Erythroblast (primary cell): ENCODE measurements around the gene IRS1.

ENCODE experiments used
- DNase-seq, 2 experiments: peaks; one replicate each; lab custom pipeline; 2025; lab: John Stamatoyannopoulos, UW
- GATA1 ChIP-seq: IDR thresholded peaks from 2 replicates; pipeline ENCODE4 v1.6.1; 2011; ENCODE audit warnings: low read depth, mild to moderate bottlenecking, control low read depth, low read length, moderate library complexity
- POLR2A ChIP-seq: IDR thresholded peaks from 2 replicates; pipeline ENCODE4 v1.6.1; 2011; ENCODE audit warnings: mild to moderate bottlenecking, low read length

IRS1 gene, protein sequence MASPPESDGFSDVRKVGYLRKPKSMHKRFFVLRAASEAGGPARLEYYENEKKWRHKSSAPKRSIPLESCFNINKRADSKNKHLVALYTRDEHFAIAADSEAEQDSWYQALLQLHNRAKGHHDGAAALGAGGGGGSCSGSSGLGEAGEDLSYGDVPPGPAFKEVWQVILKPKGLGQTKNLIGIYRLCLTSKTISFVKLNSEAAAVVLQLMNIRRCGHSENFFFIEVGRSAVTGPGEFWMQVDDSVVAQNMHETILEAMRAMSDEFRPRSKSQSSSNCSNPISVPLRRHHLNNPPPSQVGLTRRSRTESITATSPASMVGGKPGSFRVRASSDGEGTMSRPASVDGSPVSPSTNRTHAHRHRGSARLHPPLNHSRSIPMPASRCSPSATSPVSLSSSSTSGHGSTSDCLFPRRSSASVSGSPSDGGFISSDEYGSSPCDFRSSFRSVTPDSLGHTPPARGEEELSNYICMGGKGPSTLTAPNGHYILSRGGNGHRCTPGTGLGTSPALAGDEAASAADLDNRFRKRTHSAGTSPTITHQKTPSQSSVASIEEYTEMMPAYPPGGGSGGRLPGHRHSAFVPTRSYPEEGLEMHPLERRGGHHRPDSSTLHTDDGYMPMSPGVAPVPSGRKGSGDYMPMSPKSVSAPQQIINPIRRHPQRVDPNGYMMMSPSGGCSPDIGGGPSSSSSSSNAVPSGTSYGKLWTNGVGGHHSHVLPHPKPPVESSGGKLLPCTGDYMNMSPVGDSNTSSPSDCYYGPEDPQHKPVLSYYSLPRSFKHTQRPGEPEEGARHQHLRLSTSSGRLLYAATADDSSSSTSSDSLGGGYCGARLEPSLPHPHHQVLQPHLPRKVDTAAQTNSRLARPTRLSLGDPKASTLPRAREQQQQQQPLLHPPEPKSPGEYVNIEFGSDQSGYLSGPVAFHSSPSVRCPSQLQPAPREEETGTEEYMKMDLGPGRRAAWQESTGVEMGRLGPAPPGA (N-terminal part only)

GRCh38 chr2:226799211-226799975 is at the start of gene IRS1:
Gene IRS1, minus strand, starts transcription at chr2:226799820. Its CDS starts 1,082 bp downstream, at chr2:226798738.
- TF ChIP-seq POLR2A (no peak), GATA1 (no peak)
- peak; percentile 78 to 82 for DNase-seq

- TF ChIP-seq POLR2A (no peak), GATA1 (no peak)
- no peak for DNase-seq
Observed at GRCh38 chr2:226849349-226849748, 49.7 kb upstream of the IRS1 start.

- TF ChIP-seq POLR2A (no peak), GATA1 (no peak)
- no peak for DNase-seq
Observed at GRCh38 chr2:226847511-226847910, 47.9 kb upstream of the IRS1 start.

- TF ChIP-seq GATA1: no peak
- no peak for TF ChIP-seq POLR2A
- DNase-seq: no peak
Observed at GRCh38 chr2:226847090-226847489, 47.5 kb upstream of the IRS1 start.

- DNase-seq: no peak
- TF ChIP-seq POLR2A (no peak), GATA1 (no peak)
Observed at GRCh38 chr2:226845386-226846116, 45.9 kb upstream of the IRS1 start.

DNA sequence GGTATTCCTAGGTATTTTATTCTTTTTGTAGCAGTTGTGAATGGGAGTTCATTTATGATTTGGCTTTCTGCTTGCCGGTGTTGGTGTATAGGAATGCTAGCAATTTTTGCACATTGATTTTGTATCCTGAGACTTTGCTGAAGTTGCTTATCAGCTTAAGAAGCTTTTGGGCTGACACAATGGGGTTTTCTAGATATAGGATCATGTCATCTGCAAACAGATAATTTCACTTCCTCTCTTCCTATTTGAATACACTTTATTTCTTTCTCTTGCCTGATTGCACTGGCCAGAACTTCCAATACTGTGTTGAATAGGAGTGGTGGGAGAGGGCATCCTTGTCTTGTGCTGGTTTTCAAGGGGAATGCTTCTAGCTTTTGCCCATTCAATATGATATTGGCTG is 43.4 kb upstream of the IRS1 start:
- DNase-seq: peak in 1 of 2 experiments; percentile 28

DNA sequence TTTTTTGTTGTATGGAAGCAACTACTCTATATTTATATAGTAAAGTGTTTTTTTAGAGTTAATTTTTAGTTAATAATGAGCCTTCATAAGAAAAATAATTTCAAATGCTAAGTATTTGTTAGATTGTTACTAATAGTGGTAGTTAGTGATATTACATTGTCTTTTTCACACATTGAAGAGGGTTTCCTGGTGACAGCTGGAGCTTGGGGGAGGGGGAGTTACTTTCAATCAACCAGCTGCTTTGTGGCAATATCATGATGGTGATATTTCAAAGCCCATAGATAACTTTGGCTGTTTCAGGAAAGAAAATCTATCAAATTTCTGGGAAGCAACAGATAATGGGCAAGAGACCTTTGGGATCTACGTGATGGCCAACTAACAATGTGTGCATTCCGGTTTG is 40.3 kb upstream of the IRS1 start:
- TF ChIP-seq GATA1 (no peak), POLR2A (no peak)
- no peak for DNase-seq

DNA sequence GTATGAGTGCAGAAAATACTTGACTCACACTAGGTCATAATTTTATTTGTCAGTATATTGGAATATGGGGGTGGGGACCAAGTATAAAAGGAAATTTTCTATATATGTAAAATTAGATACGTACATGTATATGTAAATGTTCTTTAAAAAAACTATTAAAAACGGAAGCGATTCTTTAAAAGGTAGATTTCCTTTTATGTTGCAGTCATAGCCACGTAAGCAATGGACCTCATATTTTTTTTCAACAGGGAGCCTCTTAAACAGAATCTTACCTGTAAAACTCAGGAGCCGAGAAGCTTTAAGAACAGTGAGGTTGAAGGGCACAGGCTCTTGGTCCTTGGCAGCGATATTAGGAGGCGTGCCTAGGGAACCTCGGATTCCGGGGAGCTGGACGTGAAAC is 39.5 kb upstream of the IRS1 start:
- no peak for TF ChIP-seq GATA1
- TF ChIP-seq POLR2A: no peak
- no peak for DNase-seq

- DNase-seq: peak in 1 of 2 experiments; percentile 57
- no peak for TF ChIP-seq GATA1
- no peak for TF ChIP-seq POLR2A
Observed at GRCh38 chr2:226838722-226839121, 39.1 kb upstream of the IRS1 start.

DNA sequence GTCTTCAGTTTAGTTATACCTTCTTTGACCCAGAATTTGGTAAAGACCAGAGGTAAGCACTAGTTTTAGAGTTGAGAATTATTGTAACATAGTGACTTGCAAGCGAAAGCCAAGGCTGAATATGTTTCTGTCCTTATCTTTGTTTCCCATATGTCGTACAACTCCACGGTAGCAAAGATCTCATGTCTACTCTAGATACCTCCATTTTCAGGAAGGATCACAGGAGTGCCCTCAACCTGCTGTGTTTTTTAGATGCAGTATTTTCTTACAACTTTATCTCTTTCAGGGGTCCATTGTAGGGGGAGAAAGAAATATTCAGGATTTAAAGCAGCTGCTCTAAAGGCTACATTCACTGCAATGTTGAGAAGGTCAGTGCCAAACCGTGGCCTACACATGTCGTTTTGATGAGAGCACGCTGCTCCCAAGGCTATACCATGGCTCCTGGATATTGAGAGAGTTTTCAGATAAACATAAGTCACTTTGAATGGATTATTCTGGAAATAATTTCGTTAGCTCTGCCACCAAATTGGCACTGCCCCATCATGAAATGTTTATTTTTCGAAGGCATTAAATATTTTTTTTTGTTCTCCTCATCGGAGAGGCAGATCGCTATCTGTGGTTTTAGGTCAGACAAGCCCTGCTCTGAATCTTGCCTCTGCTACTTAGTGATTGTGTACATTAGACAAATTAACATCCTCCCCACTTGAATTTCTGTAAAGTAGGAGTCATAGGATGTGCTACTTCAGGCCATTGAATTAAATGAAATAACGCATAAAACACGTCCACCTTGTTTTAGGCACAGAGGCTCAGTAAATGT is 38.4 kb upstream of the IRS1 start:
- peak; percentile 88 to 95 for DNase-seq
- peak; percentile 51 for TF ChIP-seq POLR2A
- TF ChIP-seq GATA1: no peak

GRCh38 chr2:226837334-226837733 is 37.7 kb upstream of the IRS1 start:
- TF ChIP-seq POLR2A (no peak), GATA1 (no peak)
- DNase-seq: peak; percentile 46 to 66

GRCh38 chr2:226836548-226836885 is 36.9 kb upstream of the IRS1 start:
- DNase-seq: no peak
- no peak for TF ChIP-seq POLR2A
- TF ChIP-seq GATA1: no peak
